GM19452 (cell line): ENCODE results near the gene FAF1.

Experiments used
- ATAC-seq: cut with Tn5 transposase; IDR thresholded peaks from one replicate; pipeline ENCODE4 v1.9.1; 2021; ENCODE audit not compliant: unreplicated experiment

Gene FAF1

GRCh38 chr1:50450861-50451653, 509.0 kb downstream of the FAF1 start:
- no peak for ATAC-seq

GRCh38 chr1:50447961-50448360, 512.1 kb downstream of the FAF1 start:
- no peak for ATAC-seq

GRCh38 chr1:50441183-50441582, 518.9 kb downstream of the FAF1 start:
- ATAC-seq, result no peak

- no peak for ATAC-seq
These were observed 521.1 kb downstream of the FAF1 start for GRCh38 chr1:50438945-50439344.

GRCh38 chr1:50436489-50436888, 523.6 kb downstream of the FAF1 start:
- ATAC-seq, result no peak

GRCh38 chr1:50430010-50430405, 530.1 kb downstream of the FAF1 start:
- no peak for ATAC-seq

GRCh38 chr1:50427818-50428779, 532.0 kb downstream of the FAF1 start:
- ATAC-seq, result no peak

- no peak for ATAC-seq
These were observed 532.8 kb downstream of the FAF1 start for GRCh38 chr1:50427086-50427817.

GRCh38 chr1:50426702-50427085, 533.4 kb downstream of the FAF1 start:
- ATAC-seq, result no peak

- no peak for ATAC-seq
These were observed 533.9 kb downstream of the FAF1 start for GRCh38 chr1:50426108-50426700.

- no peak for ATAC-seq
These were observed 534.5 kb downstream of the FAF1 start for GRCh38 chr1:50425376-50426107.

GRCh38 chr1:50424884-50425375, 535.1 kb downstream of the FAF1 start:
- no peak for ATAC-seq

- ATAC-seq, result no peak
These were observed 535.8 kb downstream of the FAF1 start for GRCh38 chr1:50424045-50424883.

GRCh38 chr1:50423670-50424000, 536.4 kb downstream of the FAF1 start:
- ATAC-seq, result no peak

GRCh38 chr1:50422946-50423669, 537.0 kb downstream of the FAF1 start, which contains the start of gene DMRTA2:
TSS of gene DMRTA2 (minus strand) at chr1:50423443. CDS start at chr1:50421536, 1,907 bp downstream.
- ATAC-seq, result no peak

- ATAC-seq, result no peak
These were observed 537.5 kb downstream of the FAF1 start for GRCh38 chr1:50422675-50422945.

- ATAC-seq, result no peak
These were observed 538.0 kb downstream of the FAF1 start for GRCh38 chr1:50421768-50422674.

- ATAC-seq, result no peak
These were observed 538.7 kb downstream of the FAF1 start for GRCh38 chr1:50421366-50421748.
